DND-41 (cell line): ENCODE measurements around the gene SAT2.
"Not testable (repeated sequence)": the region's sequence is repeated elsewhere in the genome, so short reads cannot be mapped to it uniquely, and the experiment has no call there.

Experiments
- ATAC-seq: fragments of 200-7000 bp; cut with Tn5 transposase; 3 replicates; pipeline ENCODE4 v1.9.1; 2021; ENCODE audit warnings: low read depth; ENCODE audit not compliant: insufficient read depth
- DNase-seq: peaks from one replicate; pipeline ENCODE4 v3.0.0-alpha.2; 2020
- H2AFZ ChIP-seq: 2 replicates; pipeline ENCODE4 v1.6.0; 2012; ENCODE audit warnings: low read depth, low read length
- H3K27ac ChIP-seq: 2 replicates; pipeline ENCODE4 v1.5.1; 2012; ENCODE audit warnings: low read length, inconsistent platforms
- H3K27me3 ChIP-seq: fragments of 200-600 bp; sonication (generic); 2 replicates; pipeline ENCODE4 v1.6.0; 2012; ENCODE audit warnings: low read length, mild to moderate bottlenecking, inconsistent platforms; ENCODE audit not compliant: insufficient read depth, poor library complexity
- H3K36me3 ChIP-seq: 2 replicates; pipeline ENCODE4 v1.5.1; 2012; ENCODE audit warnings: low read length, inconsistent platforms; ENCODE audit not compliant: insufficient read depth
- H3K4me1 ChIP-seq: 2 replicates; pipeline ENCODE4 v1.5.1; 2012; ENCODE audit warnings: mild to moderate bottlenecking, low read length; ENCODE audit not compliant: insufficient read depth
- H3K4me2 ChIP-seq: 2 replicates; pipeline ENCODE4 v1.6.0; 2012; ENCODE audit warnings: mild to moderate bottlenecking, moderate library complexity, low read length, inconsistent platforms; ENCODE audit not compliant: insufficient read depth
- H3K4me3 ChIP-seq, 2 experiments: fragments of 200-600 bp in 1 of 2; shearing (Covaris generic) in 1 of 2; 2 replicates each; pipeline ENCODE4 v1.5.1; 2012 to 2016; ENCODE audit warnings: inconsistent platforms in 2 of 2, low read length in 2 of 2, mild to moderate bottlenecking in 2 of 2, low read depth in 1 of 2, moderate library complexity in 1 of 2
- H3K79me2 ChIP-seq: 2 replicates; pipeline ENCODE4 v1.6.0; 2012; ENCODE audit warnings: low read length, inconsistent platforms; ENCODE audit not compliant: insufficient read depth
- H3K9ac ChIP-seq: 2 replicates; pipeline ENCODE4 v1.6.0; 2012; ENCODE audit warnings: low read depth, mild to moderate bottlenecking, inconsistent platforms, low read length, moderate library complexity
- H3K9me3 ChIP-seq: 2 replicates; pipeline ENCODE4 v1.5.1; 2012; ENCODE audit warnings: low read length, moderate library complexity, mild to moderate bottlenecking, inconsistent platforms; ENCODE audit not compliant: insufficient read depth, severe bottlenecking
- H4K20me1 ChIP-seq: 2 replicates; pipeline ENCODE4 v1.6.0; 2012; ENCODE audit warnings: low read length; ENCODE audit not compliant: insufficient read depth
- CTCF ChIP-seq: IDR thresholded peaks from 2 replicates; pipeline ENCODE4 v1.5.1; 2012; ENCODE audit warnings: borderline replicate concordance, low read length, moderate library complexity, mild to moderate bottlenecking; ENCODE audit not compliant: poor library complexity, severe bottlenecking; ENCODE audit errors: extremely low read depth
- EZH2 ChIP-seq: IDR thresholded peaks from 3 replicates; pipeline ENCODE4 v1.6.1; 2012; ENCODE audit warnings: borderline replicate concordance, low read depth, mild to moderate bottlenecking, moderate library complexity, low read length, inconsistent platforms; ENCODE audit not compliant: severe bottlenecking

Gene SAT2

GRCh38 chr17:7644775-7645174 lies 17.2 kb upstream of the SAT2 start:
- DNase-seq (no peak), ATAC-seq (no peak)
- H4K20me1 ChIP-seq: no peaks in the 10 kb centered on the region
- H2AFZ ChIP-seq: no peak overlapping the region; the same call in 1 of the 2 replicates
- no peak overlapping the region for H3K4me2 ChIP-seq
- no peak overlapping the region for H3K27ac ChIP-seq
- H3K36me3 ChIP-seq: no peaks in the 10 kb centered on the region
- H3K4me3 ChIP-seq: no peak overlapping the region
- H3K79me2 ChIP-seq: no peaks in the 10 kb centered on the region
- H3K9ac ChIP-seq: no peak overlapping the region
- H3K9me3 ChIP-seq: no peaks in the 10 kb centered on the region
- H3K27me3 ChIP-seq: no peaks in the 10 kb centered on the region
- H3K4me1 ChIP-seq: no peaks in the 10 kb centered on the region
- TF ChIP-seq EZH2: no peak
- no peak for TF ChIP-seq CTCF

- H3K4me1 ChIP-seq, H3K4me3 ChIP-seq, H3K79me2 ChIP-seq, H4K20me1 ChIP-seq, H3K27ac ChIP-seq, H3K36me3 ChIP-seq, H3K9me3 ChIP-seq, H2AFZ ChIP-seq, H3K9ac ChIP-seq, H3K4me2 ChIP-seq, H3K27me3 ChIP-seq, ATAC-seq: not testable (repeated sequence)
- DNase-seq: peak; percentile 33
Measured at GRCh38 chr17:7641635-7642034, 14.0 kb upstream of the SAT2 start.

- no peaks in the 10 kb centered on the region for H3K79me2 ChIP-seq
- no peaks in the 10 kb centered on the region for H3K4me1 ChIP-seq
- no peak overlapping the region for H2AFZ ChIP-seq
- DNase-seq: no peak
- no peaks in the 10 kb centered on the region for H3K36me3 ChIP-seq
- H3K4me2 ChIP-seq: no peak overlapping the region
- no peaks in the 10 kb centered on the region for H3K9me3 ChIP-seq
- H3K4me3 ChIP-seq: no peak overlapping the region
- H3K9ac ChIP-seq: no peak overlapping the region
- no peak for ATAC-seq
- TF ChIP-seq EZH2 (no peak), CTCF (no peak)
- H4K20me1 ChIP-seq: no peaks in the 10 kb centered on the region
- H3K27ac ChIP-seq: no peak overlapping the region
- no peaks in the 10 kb centered on the region for H3K27me3 ChIP-seq
Measured at GRCh38 chr17:7640783-7641182, 13.2 kb upstream of the SAT2 start.

- Histone ChIP-seq H4K20me1 (no peaks in the 10 kb centered on the region), H3K27me3 (no peaks in the 10 kb centered on the region), H3K9ac (no peak overlapping the region), H3K4me2 (no peak overlapping the region), H3K4me3 (no peak overlapping the region), H3K79me2 (no peaks in the 10 kb centered on the region), H3K27ac (no peak overlapping the region), H3K36me3 (no peaks in the 10 kb centered on the region), H3K4me1 (no peaks in the 10 kb centered on the region), H2AFZ (no peak overlapping the region), H3K9me3 (no peaks in the 10 kb centered on the region)
- DNase-seq (no peak), ATAC-seq (no peak)
- TF ChIP-seq EZH2: no peak
- no peak for TF ChIP-seq CTCF
Measured at GRCh38 chr17:7636163-7636562, 8.5 kb upstream of the SAT2 start.
